HepG2 (cell line): Measurements from ENCODE around the gene NRG2. TPM values are rescaled to one million over a fixed set of nuclear protein-coding genes. Genes with fewer than 3 reads are reported as not detected.

ENCODE experiments used
- ATAC-seq: fragments of 200-7000 bp; cut with Tn5 transposase; 3 replicates; pipeline ENCODE4 v1.9.1; 2020; ENCODE audit warnings: mild to moderate bottlenecking, moderate library complexity
- BruUV-seq: library from RNA; stranded (reverse); fragments of 400-500 nt; replicated peaks from 2 replicates; lab custom pipeline; 2021; lab: Mats Ljungman, UMichigan
- CTCF ChIA-PET: fragments of 300-600 bp; formaldehyde crosslinking; extraction: SDS; loops from one replicate; lab custom pipeline; 2021; ENCODE audit warnings: low total read pairs, inconsistent platforms, low intra/inter-chr PET ratio; lab: Yijun Ruan, JAX
- POLR2A ChIA-PET: fragments of 350-600 bp; sonication (Branson Sonifier 250); formaldehyde crosslinking; loops from one replicate; lab custom pipeline; 2020; ENCODE audit warnings: antibody characterized with exemption, inconsistent platforms; lab: Yijun Ruan, JAX
- DNase-seq: peaks from one replicate; pipeline ENCODE4 v3.0.0-alpha.2; 2015; ENCODE audit warnings: low spot score
- FAIRE-seq: peaks from 3 replicates; lab custom pipeline; 2011; peaks lifted over from hg19 to GRCh38; lab: Jason Lieb, UNC
- H2AFZ ChIP-seq: one replicate; pipeline ENCODE4 v1.6.1; 2011; ENCODE audit warnings: low read length, inconsistent platforms
- H3K27ac ChIP-seq: fragments of 300-600 bp; 3 replicates; pipeline ENCODE4 v1.8.0; 2011; ENCODE audit warnings: mixed run types, mild to moderate bottlenecking, mixed read lengths, low read length, inconsistent platforms; ENCODE audit not compliant: insufficient read depth; ENCODE audit errors: extremely low read length
- H3K27me3 ChIP-seq, 2 experiments: fragments of 200-600 bp in 1 of 2; 2 replicates in 1 of 2; 3 replicates in 1 of 2; pipeline versions ENCODE4 v1.6.0 to v1.8.0; 2011; ENCODE audit warnings: low read length in 2 of 2, mild to moderate bottlenecking in 2 of 2, moderate library complexity in 2 of 2, inconsistent platforms in 1 of 2; ENCODE audit not compliant: insufficient read depth in 2 of 2, control insufficient read depth in 1 of 2
- H3K36me3 ChIP-seq, 2 experiments: fragments of 200-600 bp in 1 of 2; replicated peaks in 1 of 2; 2 replicates in 1 of 2; 3 replicates in 1 of 2; pipeline versions ENCODE4 v1.5.1 to v1.8.0; 2011; ENCODE audit warnings: low read length in 2 of 2, inconsistent platforms in 1 of 2; ENCODE audit not compliant: insufficient read depth in 2 of 2, control insufficient read depth in 1 of 2
- H3K4me1 ChIP-seq: 2 replicates; pipeline ENCODE4 v1.5.1; 2012; ENCODE audit warnings: low read length, inconsistent platforms; ENCODE audit not compliant: insufficient read depth
- H3K4me2 ChIP-seq: 2 replicates; pipeline ENCODE4 v1.6.0; 2011; ENCODE audit warnings: low read depth, low read length, inconsistent platforms
- H3K4me3 ChIP-seq, 3 experiments: fragments of 200-600 bp in 1 of 3; sonication (generic), shearing (Covaris generic) in 1 of 3; replicated peaks in 1 of 3; 2 replicates each; pipeline ENCODE4 v1.5.1; 2011 to 2016; ENCODE audit warnings: low read length in 3 of 3, inconsistent platforms in 2 of 3, low read depth in 2 of 3, mild to moderate bottlenecking in 2 of 3, control low read depth in 1 of 3, mixed read lengths in 1 of 3; ENCODE audit not compliant: insufficient read depth in 1 of 3
- H3K79me2 ChIP-seq: one replicate; pipeline ENCODE4 v1.6.1; 2011; ENCODE audit warnings: low read length, inconsistent platforms; ENCODE audit not compliant: insufficient read depth
- H3K9ac ChIP-seq: 2 replicates; pipeline ENCODE4 v1.6.0; 2011; ENCODE audit warnings: mild to moderate bottlenecking, low read depth, low read length, inconsistent platforms; ENCODE audit not compliant: insufficient read depth
- H3K9me3 ChIP-seq: 2 replicates; pipeline ENCODE4 v1.5.1; 2012; ENCODE audit warnings: mild to moderate bottlenecking, low read length
- H4K20me1 ChIP-seq: 2 replicates; pipeline ENCODE4 v1.6.0; 2011; ENCODE audit warnings: inconsistent platforms, mild to moderate bottlenecking, low read length, moderate library complexity; ENCODE audit not compliant: insufficient read depth
- ATM ChIP-seq: fragments of 450-650 bp; IDR thresholded peaks from 2 replicates; pipeline ENCODE4 v1.7.1; 2017; ENCODE audit warnings: mild to moderate bottlenecking, borderline replicate concordance
- CEBPG ChIP-seq: IDR thresholded peaks from 2 replicates; pipeline ENCODE4 v1.6.1; 2016
- CENPX ChIP-seq: sonication (generic); formaldehyde crosslinking; IDR thresholded peaks from 2 replicates; pipeline ENCODE4 v1.9.0; 2021; ENCODE audit warnings: mild to moderate bottlenecking, missing genetic modification reagents, moderate library complexity
- CHD4 ChIP-seq: fragments of 200-600 bp; sonication (generic); IDR thresholded peaks from 2 replicates; pipeline ENCODE4 v1.7.0; 2017; ENCODE audit warnings: mild to moderate bottlenecking, low read length, borderline replicate concordance
- EEA1 ChIP-seq: sonication (generic); formaldehyde crosslinking; IDR thresholded peaks from 2 replicates; pipeline ENCODE4 v1.5.1; 2020; ENCODE audit warnings: mild to moderate bottlenecking, missing genetic modification reagents, borderline replicate concordance
- NFRKB ChIP-seq: fragments of 450-650 bp; IDR thresholded peaks from 2 replicates; pipeline ENCODE4 v1.6.1; 2017
- RORA ChIP-seq: sonication (generic); formaldehyde crosslinking; IDR thresholded peaks from 2 replicates; pipeline ENCODE4 v1.5.0; 2020; ENCODE audit warnings: mild to moderate bottlenecking, missing genetic modification reagents, moderate library complexity
- SIN3B ChIP-seq: fragments of 150-350 bp; IDR thresholded peaks from 2 replicates; pipeline ENCODE4 v1.6.1; 2014; ENCODE audit warnings: low read length
- SOX6 ChIP-seq, 2 experiments: fragments of 450-650 bp in 1 of 2; sonication (generic) in 1 of 2; formaldehyde crosslinking in 1 of 2; IDR thresholded peaks; 2 replicates each; pipeline versions ENCODE4 v1.4.0 to v1.6.1; 2017 to 2020; ENCODE audit warnings: antibody characterized with exemption in 1 of 2, mild to moderate bottlenecking in 1 of 2, missing genetic modification reagents in 1 of 2
- TCF12 ChIP-seq, 2 experiments: fragments of 450-650 bp in 1 of 2; sonication (generic) in 1 of 2; formaldehyde crosslinking in 1 of 2; IDR thresholded peaks; 2 replicates each; pipeline versions ENCODE4 v1.6.1 to v1.8.0; 2017 to 2022; ENCODE audit warnings: antibody characterized with exemption in 1 of 2, mild to moderate bottlenecking in 1 of 2, missing genetic modification reagents in 1 of 2, moderate library complexity in 1 of 2
- TSC22D2 ChIP-seq: sonication (generic); formaldehyde crosslinking; IDR thresholded peaks from 2 replicates; pipeline ENCODE4 v1.5.1; 2020; ENCODE audit warnings: missing genetic modification reagents, mild to moderate bottlenecking, borderline replicate concordance
- ZNF510 ChIP-seq: sonication (generic); formaldehyde crosslinking; IDR thresholded peaks from 2 replicates; pipeline ENCODE4 v1.4.0; 2020; ENCODE audit warnings: low read depth, mild to moderate bottlenecking, missing genetic modification reagents
- WGBS: methylation state at CpG from one replicate; pipeline ENCODE4 v1.1.6; 2017; ENCODE audit warnings: low lambda C conversion rate; 5-methylcytosine and 5-hydroxymethylcytosine counted together
- in situ Hi-C: cut with HindIII; loops from 2 replicates; pipeline ENCODE4 v1.10.0; 2017; ENCODE audit warnings: low pct_unique_long_range_greater_than_20kb; ENCODE audit not compliant: extremely low pct_ligation_motif_present
- intact Hi-C: fragments of 100-400 bp; cut with micrococcal nuclease; formaldehyde crosslinking; loops from one replicate; pipeline ENCODE4 v1.10.0; 2022; ENCODE audit not compliant: unreplicated experiment
- polyA plus RNA-seq, 8 experiments: library from polyadenylated mRNA; depleted of rRNA in 3 of 8; stranded (reverse) in 7 of 8; unstranded in 1 of 8; fragments of >200 nt; fragmentation: Illumina TruSeq in 4 of 8; extraction: Trizol in 4 of 8; gene quantifications; 2 replicates each; pipeline versions ENCODE4 v1.2.1 to v1.2.3, GENCODE V29; 2011 to 2016; ENCODE audit warnings: low read depth in 4 of 8, missing spikeins in 1 of 8, mixed read lengths in 1 of 8; ENCODE audit not compliant: insufficient read depth in 1 of 8
- total RNA-seq, 5 experiments: library from RNA; depleted of rRNA; stranded (reverse); fragments of >200 nt; fragmentation: Illumina TruSeq; extraction: Trizol; gene quantifications; 2 replicates each; pipeline ENCODE4 v1.2.3, GENCODE V29; 2016; ENCODE audit warnings: low read depth in 1 of 5
- TF ChIP-seq, protein P1 (sequence below): sonication (generic); formaldehyde crosslinking; IDR thresholded peaks from 2 replicates; pipeline ENCODE4 v1.4.0; 2020; ENCODE audit warnings: missing genetic modification reagents
- TF ChIP-seq, protein P2 (sequence below): sonication (generic); formaldehyde crosslinking; IDR thresholded peaks from 2 replicates; pipeline ENCODE4 v1.4.0; 2020; ENCODE audit warnings: missing genetic modification reagents, borderline replicate concordance
- TF ChIP-seq, protein P3 (sequence below): IDR thresholded peaks from 2 replicates; pipeline ENCODE4 v1.6.1; 2012; ENCODE audit warnings: low read length, improper control_type of control experiment
- TF ChIP-seq, protein P4 (sequence below): IDR thresholded peaks from 2 replicates; pipeline ENCODE4 v1.6.1; 2012; ENCODE audit warnings: low read depth, low read length, improper control_type of control experiment

Gene NRG2
- total and polyA plus RNA-seq, 2 of the 13 experiments (the other 11 are each of a cell fraction or from before 2014, with no cell fraction given) = not detected

DNA sequence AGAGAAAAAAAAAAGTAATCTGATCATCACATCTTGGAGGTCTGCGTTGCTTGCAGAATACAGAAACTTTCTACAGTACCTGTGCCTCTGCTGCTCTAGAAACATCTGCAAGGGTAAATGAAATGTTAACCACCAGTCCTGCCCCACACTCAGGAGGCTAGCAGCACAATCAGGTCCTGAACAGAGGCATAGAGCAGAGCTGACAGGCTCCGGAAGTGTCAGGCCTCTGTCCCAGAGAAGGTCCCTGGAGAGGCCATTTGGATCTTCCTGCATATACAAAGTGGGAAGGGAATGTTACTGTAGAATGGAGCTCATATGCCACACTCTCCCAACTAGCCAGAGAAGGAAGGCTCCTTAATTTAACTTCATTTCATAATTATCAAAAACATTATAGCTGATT lies 7.2 kb downstream of the NRG2 start:
- H3K9ac ChIP-seq = no peak overlapping the region
- no TSS peak for BruUV-seq
- no peaks in the 10 kb centered on the region for H3K36me3 ChIP-seq
- H2AFZ ChIP-seq = no peak overlapping the region
- ChIA-PET POLR2A (no interaction called here), CTCF (no interaction called here)
- WGBS = 51% methylated on average over 2 of the region's 2 CpGs
- H3K27ac ChIP-seq = no peak overlapping the region
- FAIRE-seq (no peak), DNase-seq (no peak), ATAC-seq (no peak)
- H3K79me2 ChIP-seq = no peaks in the 10 kb centered on the region
- intact Hi-C loops (no loop called here), in situ Hi-C loops (no loop called here)
- H3K27me3 ChIP-seq = peaks cover 0 to 27% of the 10 kb centered on the region in 2 experiments; a peak in 3 of 5 replicates
- no peak overlapping the region for H3K4me3 ChIP-seq
- no peak overlapping the region for H3K4me2 ChIP-seq
- H4K20me1 ChIP-seq = no peaks in the 10 kb centered on the region
- H3K9me3 ChIP-seq = 0 out of 2 replicates have a peak, but pooled peaks cover 5% of the 10 kb centered on the region
- peaks cover 2% of the 10 kb centered on the region for H3K4me1 ChIP-seq
- TF ChIP-seq EEA1 (CRISPR knock-in tag) (no peak), RORA (CRISPR knock-in tag) (no peak), SIN3B (no peak), ZNF510 (CRISPR knock-in tag) (no peak), SOX6 (IDR thresholded peaks at IDR 0.05) (no peak), SOX6 (CRISPR knock-in tag; IDR thresholded peaks at IDR 0.05) (no peak), CEBPG (CRISPR knock-in tag) (no peak), TCF12 (IDR thresholded peaks at IDR 0.05) (no peak), TCF12 (CRISPR knock-in tag; IDR thresholded peaks at IDR 0.05) (no peak), NFRKB (no peak), CENPX (no peak), ATM (no peak), CHD4 (no peak), TSC22D2 (CRISPR knock-in tag) (no peak)
- TF ChIP-seq, protein P1, sequence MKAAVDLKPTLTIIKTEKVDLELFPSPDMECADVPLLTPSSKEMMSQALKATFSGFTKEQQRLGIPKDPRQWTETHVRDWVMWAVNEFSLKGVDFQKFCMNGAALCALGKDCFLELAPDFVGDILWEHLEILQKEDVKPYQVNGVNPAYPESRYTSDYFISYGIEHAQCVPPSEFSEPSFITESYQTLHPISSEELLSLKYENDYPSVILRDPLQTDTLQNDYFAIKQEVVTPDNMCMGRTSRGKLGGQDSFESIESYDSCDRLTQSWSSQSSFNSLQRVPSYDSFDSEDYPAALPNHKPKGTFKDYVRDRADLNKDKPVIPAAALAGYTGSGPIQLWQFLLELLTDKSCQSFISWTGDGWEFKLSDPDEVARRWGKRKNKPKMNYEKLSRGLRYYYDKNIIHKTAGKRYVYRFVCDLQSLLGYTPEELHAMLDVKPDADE (CRISPR knock-in tag) = no peak
- TF ChIP-seq, protein P2, sequence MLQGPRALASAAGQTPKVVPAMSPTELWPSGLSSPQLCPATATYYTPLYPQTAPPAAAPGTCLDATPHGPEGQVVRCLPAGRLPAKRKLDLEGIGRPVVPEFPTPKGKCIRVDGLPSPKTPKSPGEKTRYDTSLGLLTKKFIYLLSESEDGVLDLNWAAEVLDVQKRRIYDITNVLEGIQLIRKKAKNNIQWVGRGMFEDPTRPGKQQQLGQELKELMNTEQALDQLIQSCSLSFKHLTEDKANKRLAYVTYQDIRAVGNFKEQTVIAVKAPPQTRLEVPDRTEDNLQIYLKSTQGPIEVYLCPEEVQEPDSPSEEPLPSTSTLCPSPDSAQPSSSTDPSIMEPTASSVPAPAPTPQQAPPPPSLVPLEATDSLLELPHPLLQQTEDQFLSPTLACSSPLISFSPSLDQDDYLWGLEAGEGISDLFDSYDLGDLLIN (CRISPR knock-in tag) = no peak
- TF ChIP-seq, protein P3, sequence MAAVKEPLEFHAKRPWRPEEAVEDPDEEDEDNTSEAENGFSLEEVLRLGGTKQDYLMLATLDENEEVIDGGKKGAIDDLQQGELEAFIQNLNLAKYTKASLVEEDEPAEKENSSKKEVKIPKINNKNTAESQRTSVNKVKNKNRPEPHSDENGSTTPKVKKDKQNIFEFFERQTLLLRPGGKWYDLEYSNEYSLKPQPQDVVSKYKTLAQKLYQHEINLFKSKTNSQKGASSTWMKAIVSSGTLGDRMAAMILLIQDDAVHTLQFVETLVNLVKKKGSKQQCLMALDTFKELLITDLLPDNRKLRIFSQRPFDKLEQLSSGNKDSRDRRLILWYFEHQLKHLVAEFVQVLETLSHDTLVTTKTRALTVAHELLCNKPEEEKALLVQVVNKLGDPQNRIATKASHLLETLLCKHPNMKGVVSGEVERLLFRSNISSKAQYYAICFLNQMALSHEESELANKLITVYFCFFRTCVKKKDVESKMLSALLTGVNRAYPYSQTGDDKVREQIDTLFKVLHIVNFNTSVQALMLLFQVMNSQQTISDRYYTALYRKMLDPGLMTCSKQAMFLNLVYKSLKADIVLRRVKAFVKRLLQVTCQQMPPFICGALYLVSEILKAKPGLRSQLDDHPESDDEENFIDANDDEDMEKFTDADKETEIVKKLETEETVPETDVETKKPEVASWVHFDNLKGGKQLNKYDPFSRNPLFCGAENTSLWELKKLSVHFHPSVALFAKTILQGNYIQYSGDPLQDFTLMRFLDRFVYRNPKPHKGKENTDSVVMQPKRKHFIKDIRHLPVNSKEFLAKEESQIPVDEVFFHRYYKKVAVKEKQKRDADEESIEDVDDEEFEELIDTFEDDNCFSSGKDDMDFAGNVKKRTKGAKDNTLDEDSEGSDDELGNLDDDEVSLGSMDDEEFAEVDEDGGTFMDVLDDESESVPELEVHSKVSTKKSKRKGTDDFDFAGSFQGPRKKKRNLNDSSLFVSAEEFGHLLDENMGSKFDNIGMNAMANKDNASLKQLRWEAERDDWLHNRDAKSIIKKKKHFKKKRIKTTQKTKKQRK = no peak
- TF ChIP-seq, protein P4, sequence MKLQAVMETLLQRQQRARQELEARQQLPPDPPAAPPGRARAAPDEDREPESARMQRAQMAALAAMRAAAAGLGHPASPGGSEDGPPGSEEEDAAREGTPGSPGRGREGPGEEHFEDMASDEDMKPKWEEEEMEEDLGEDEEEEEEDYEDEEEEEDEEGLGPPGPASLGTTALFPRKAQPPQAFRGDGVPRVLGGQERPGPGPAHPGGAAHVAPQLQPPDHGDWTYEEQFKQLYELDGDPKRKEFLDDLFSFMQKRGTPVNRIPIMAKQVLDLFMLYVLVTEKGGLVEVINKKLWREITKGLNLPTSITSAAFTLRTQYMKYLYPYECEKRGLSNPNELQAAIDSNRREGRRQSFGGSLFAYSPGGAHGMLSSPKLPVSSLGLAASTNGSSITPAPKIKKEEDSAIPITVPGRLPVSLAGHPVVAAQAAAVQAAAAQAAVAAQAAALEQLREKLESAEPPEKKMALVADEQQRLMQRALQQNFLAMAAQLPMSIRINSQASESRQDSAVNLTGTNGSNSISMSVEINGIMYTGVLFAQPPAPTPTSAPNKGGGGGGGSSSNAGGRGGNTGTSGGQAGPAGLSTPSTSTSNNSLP = no peak
